ENCODE results near the gene NDUFB3. TPM values are rescaled to one million over a fixed set of nuclear protein-coding genes. Genes with fewer than 3 reads are reported as not detected.
A peak's percentile ranks its signal among the peaks of the same experiment; 100 is the strongest.

NDUFB3 gene
- total RNA-seq, 4 donors from 2014 or later: 35.2 to 42.7 (median 37.5) TPM

DNA sequence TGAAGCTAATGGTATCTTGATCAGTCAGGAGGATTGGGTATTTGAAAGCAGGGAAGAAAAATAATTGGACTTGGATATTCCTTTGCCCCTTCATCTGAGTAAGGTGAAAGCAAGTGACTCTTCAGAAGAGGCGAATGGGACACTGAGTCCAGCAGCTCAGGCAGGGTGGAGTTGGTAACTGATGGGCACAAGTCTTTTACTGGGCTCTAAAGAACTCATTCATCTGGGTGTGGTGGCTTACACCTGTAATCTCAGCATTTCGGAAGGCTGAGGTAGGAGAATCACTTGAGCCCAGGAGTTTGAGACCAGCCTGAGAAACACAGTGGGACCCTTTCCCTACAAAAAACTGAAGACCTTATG, 55.3 kb downstream of the NDUFB3 start:
- WGBS: 37% methylated on average over 2 of the region's 2 CpGs
- peaks cover 3% of the 10 kb centered on the region for H3K36me3 ChIP-seq
- H3K27me3 ChIP-seq: no peaks in the 10 kb centered on the region
- peak overlapping the region; percentile 88 for H3K27ac ChIP-seq
- peak overlapping the region; percentile 36 for H3K4me3 ChIP-seq
- TF ChIP-seq CTCF (IDR thresholded peaks at IDR 0.05): no peak
- TF ChIP-seq POLR2A (IDR thresholded peaks at IDR 0.05): no peak
- no peak for TF ChIP-seq EP300 (IDR thresholded peaks at IDR 0.05)
- TF ChIP-seq POLR2AphosphoS5 (IDR thresholded peaks at IDR 0.05): no peak
- no peak for DNase-seq (ENCODE audit: low spot score in 2 of 2)
- peaks cover 95% of the 10 kb centered on the region for H3K4me1 ChIP-seq
- H3K9me3 ChIP-seq: no peaks in the 10 kb centered on the region

- Histone ChIP-seq H3K36me3 (peaks cover 3% of the 10 kb centered on the region), H3K4me3 (peak overlapping the region; percentile 36), H3K27ac (peak overlapping the region; percentile 88), H3K9me3 (no peaks in the 10 kb centered on the region), H3K27me3 (no peaks in the 10 kb centered on the region), H3K4me1 (peaks cover 95% of the 10 kb centered on the region)
- 9% methylated on average over 5 of the region's 5 CpGs for WGBS
- DNase-seq (ENCODE audit: low spot score in 2 of 2): no peak
- TF ChIP-seq POLR2A (IDR thresholded peaks at IDR 0.05) (peak in 1 of 2 donors; percentile 20), CTCF (IDR thresholded peaks at IDR 0.05) (no peak)
Measured at GRCh38 chr2:201127570-201127969, 55.8 kb downstream of the NDUFB3 start.

GRCh38 chr2:201128033-201128432, 56.2 kb downstream of the NDUFB3 start:
- TF ChIP-seq POLR2AphosphoS5 (IDR thresholded peaks at IDR 0.05) (no peak), POLR2A (IDR thresholded peaks at IDR 0.05) (no peak), CTCF (IDR thresholded peaks at IDR 0.05) (no peak), EP300 (IDR thresholded peaks at IDR 0.05) (no peak)
- H3K4me3 ChIP-seq: peak overlapping the region; percentile 36
- H3K27me3 ChIP-seq: no peaks in the 10 kb centered on the region
- H3K4me1 ChIP-seq: peaks cover 95% of the 10 kb centered on the region
- H3K27ac ChIP-seq: peak overlapping the region; percentile 88
- no peak for DNase-seq (ENCODE audit: low spot score in 2 of 2)
- 57% methylated on average over 1 of the region's 1 CpG for WGBS
- H3K9me3 ChIP-seq: no peaks in the 10 kb centered on the region
- peaks cover 6% of the 10 kb centered on the region for H3K36me3 ChIP-seq

DNA sequence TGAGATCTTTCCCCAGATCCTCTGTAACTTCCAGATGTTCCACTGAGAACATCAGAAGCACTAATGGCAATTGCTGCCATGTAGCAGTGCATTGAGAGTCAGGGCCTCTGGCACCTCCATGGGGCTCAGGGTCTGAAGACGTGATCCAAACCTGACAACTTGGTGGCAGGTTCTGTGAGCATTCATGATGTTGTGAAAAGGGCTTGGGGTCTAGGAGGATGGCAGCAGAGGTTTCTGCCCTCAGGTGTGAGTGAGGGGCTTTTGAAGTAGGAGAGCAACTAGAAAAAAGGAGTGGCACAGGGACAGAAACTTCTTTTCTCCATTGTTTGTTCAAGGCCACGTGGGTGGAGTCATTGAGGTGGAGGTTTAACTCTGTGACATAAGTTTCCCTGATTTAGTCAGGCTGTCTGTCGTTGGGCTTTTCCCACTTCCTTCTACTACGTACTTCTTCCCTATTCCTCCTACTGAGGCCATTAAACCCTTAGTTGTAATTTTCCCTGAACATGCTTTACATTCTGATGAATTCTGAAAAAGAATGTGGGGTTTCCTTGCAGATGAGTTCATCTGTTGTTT, 57.2 kb downstream of the NDUFB3 start:
- WGBS: 30% methylated on average over 4 of the region's 4 CpGs
- Histone ChIP-seq H3K27ac (peak overlapping the region; percentile 88), H3K4me3 (no peak overlapping the region), H3K36me3 (peaks cover 15% of the 10 kb centered on the region), H3K9me3 (no peaks in the 10 kb centered on the region), H3K4me1 (peaks cover 85% of the 10 kb centered on the region), H3K27me3 (no peaks in the 10 kb centered on the region)
- TF ChIP-seq POLR2A (IDR thresholded peaks at IDR 0.05) (no peak), EP300 (IDR thresholded peaks at IDR 0.05) (no peak), CTCF (IDR thresholded peaks at IDR 0.05) (no peak), POLR2AphosphoS5 (IDR thresholded peaks at IDR 0.05) (no peak)
- no peak for DNase-seq (ENCODE audit: low spot score in 2 of 2)

- WGBS: 64% methylated on average over 3 of the region's 3 CpGs
- H3K4me3 ChIP-seq: no peak overlapping the region
- TF ChIP-seq EP300 (IDR thresholded peaks at IDR 0.05) (no peak), POLR2AphosphoS5 (IDR thresholded peaks at IDR 0.05) (no peak), CTCF (IDR thresholded peaks at IDR 0.05) (no peak), POLR2A (IDR thresholded peaks at IDR 0.05) (no peak)
- H3K36me3 ChIP-seq: peaks cover 30% of the 10 kb centered on the region
- H3K27me3 ChIP-seq: no peaks in the 10 kb centered on the region
- no peaks in the 10 kb centered on the region for H3K9me3 ChIP-seq
- no peak for DNase-seq (ENCODE audit: low spot score in 2 of 2)
- peak overlapping the region; percentile 88 for H3K27ac ChIP-seq
- H3K4me1 ChIP-seq: peaks cover 81% of the 10 kb centered on the region
Measured at GRCh38 chr2:201130524-201131186, 58.9 kb downstream of the NDUFB3 start.
